K562 (cell line): Measurements from ENCODE around the gene TTC9C. TPM values are rescaled to one million over a fixed set of nuclear protein-coding genes. Genes with fewer than 3 reads are reported as not detected.

Experiments
- ARHGAP35 ChIP-seq: fragments of 450-650 bp; IDR thresholded peaks from 2 replicates; pipeline ENCODE4 v1.6.1; 2018; ENCODE audit not compliant: partially characterized antibody
- ARID2 ChIP-seq: fragments of 450-650 bp; IDR thresholded peaks from 2 replicates; pipeline ENCODE4 v1.6.1; 2017; ENCODE audit warnings: antibody characterized with exemption, mild to moderate bottlenecking
- GATAD2B ChIP-seq: fragments of 450-650 bp; IDR thresholded peaks from 2 replicates; pipeline ENCODE4 v1.6.1; 2017; ENCODE audit warnings: mild to moderate bottlenecking, borderline replicate concordance
- HSF4 ChIP-seq: fragments of 250-450 bp; sonication (Bioruptor Pico); IDR thresholded peaks from 2 replicates; pipeline ENCODE4 v2.1.2; 2022; ENCODE audit warnings: mild to moderate bottlenecking, moderate library complexity, borderline replicate concordance
- JUND ChIP-seq, 2 experiments: IDR thresholded peaks; 2 replicates in 1 of 2; 3 replicates in 1 of 2; pipeline ENCODE4 v1.6.1; 2011; ENCODE audit warnings: borderline replicate concordance in 2 of 2, low read depth in 2 of 2, low read length in 2 of 2, improper control_type of control experiment in 1 of 2, missing biosample characterization in 1 of 2, missing genetic modification characterization in 1 of 2, missing genetic modification reagents in 1 of 2
- KHSRP ChIP-seq: fragments of 450-650 bp; IDR thresholded peaks from 2 replicates; pipeline ENCODE4 v1.6.1; 2017
- NR4A1 ChIP-seq, 2 experiments: fragments of 250-450 bp in 1 of 2; fragments of 450-650 bp in 1 of 2; sonication (Bioruptor Pico) in 1 of 2; IDR thresholded peaks; 2 replicates each; pipeline versions ENCODE4 v1.4.0 to v1.6.1; 2016 to 2020; ENCODE audit warnings: mild to moderate bottlenecking in 2 of 2, missing compliant biosample characterization in 1 of 2, missing genetic modification characterization in 1 of 2, moderate library complexity in 1 of 2
- POLR3G ChIP-seq: IDR thresholded peaks from 2 replicates; pipeline ENCODE4 v1.6.1; 2011; ENCODE audit not compliant: insufficient read length, insufficient replicate concordance; ENCODE audit errors: extremely low read depth
- RBM22 ChIP-seq: fragments of 200-400 bp; formaldehyde crosslinking; IDR thresholded peaks from 2 replicates; pipeline ENCODE4 v1.6.1; 2018; ENCODE audit warnings: low read length, low read depth; ENCODE audit not compliant: poor library complexity, severe bottlenecking
- ZNF133 ChIP-seq: fragments of 250-450 bp; sonication (Bioruptor Pico); IDR thresholded peaks from 2 replicates; pipeline ENCODE4 v1.4.0; 2020; ENCODE audit warnings: mild to moderate bottlenecking
- ZNF143 ChIP-seq: sonication (generic); formaldehyde crosslinking; IDR thresholded peaks from 2 replicates; pipeline ENCODE4 v1.9.0; 2022; ENCODE audit warnings: mild to moderate bottlenecking, missing genetic modification reagents
- ZNF212 ChIP-seq: fragments of 450-650 bp; formaldehyde crosslinking; IDR thresholded peaks from 2 replicates; pipeline ENCODE4 v1.4.0; 2020; ENCODE audit warnings: mild to moderate bottlenecking
- ZNF311 ChIP-seq: fragments of 250-450 bp; sonication (Bioruptor Pico); IDR thresholded peaks from 2 replicates; pipeline ENCODE4 v1.4.0; 2020; ENCODE audit warnings: mild to moderate bottlenecking, moderate library complexity
- ZNF586 ChIP-seq: fragments of 450-650 bp; formaldehyde crosslinking; conservative IDR thresholded peaks from 2 replicates; pipeline ENCODE4 v1.4.0; 2020; ENCODE audit warnings: mild to moderate bottlenecking, moderate library complexity
- polyA plus RNA-seq, 8 experiments: library from polyadenylated mRNA; depleted of rRNA in 4 of 8; stranded (reverse) in 5 of 8; unstranded in 3 of 8; fragments of >200 nt; fragmentation: Nextera tagmentation in 2 of 8; fragmentation: Illumina TruSeq in 1 of 8; extraction: Ambion mirVana in 2 of 8; extraction: Trizol in 1 of 8; gene quantifications; 2 replicates each; pipeline versions ENCODE4 v1.2.1 to v1.2.3, GENCODE V29; 2011 to 2014; ENCODE audit warnings: inconsistent platforms in 1 of 8, missing spikeins in 1 of 8
- total RNA-seq, 7 experiments: library from RNA; depleted of rRNA in 6 of 7; stranded (reverse); fragments of >200 nt in 6 of 7; fragmentation: Illumina TruSeq in 2 of 7; extraction: Trizol in 2 of 7; gene quantifications; 2 replicates each; pipeline versions ENCODE4 v1.2.1 to v1.2.3, GENCODE V29; 2011 to 2021; ENCODE audit warnings: low replicate concordance in 1 of 7
- TF ChIP-seq, protein P1 (sequence below): fragments of 450-650 bp; IDR thresholded peaks from 2 replicates; pipeline ENCODE4 v1.6.1; 2016; ENCODE audit warnings: low read depth, mild to moderate bottlenecking, moderate library complexity
- TF ChIP-seq, protein P2 (sequence below): fragments of 450-650 bp; IDR thresholded peaks from 2 replicates; pipeline ENCODE4 v1.6.1; 2016; ENCODE audit warnings: antibody characterized with exemption
- TF ChIP-seq, protein P3 (sequence below): fragments of 250-450 bp; sonication (Bioruptor Pico); IDR thresholded peaks from 2 replicates; pipeline ENCODE4 v1.4.0; 2020; ENCODE audit warnings: mild to moderate bottlenecking, moderate library complexity, borderline replicate concordance
- TF ChIP-seq, protein P4 (sequence below), 2 experiments: IDR thresholded peaks; 2 replicates each; pipeline ENCODE4 v1.6.1; 2011; ENCODE audit warnings: borderline replicate concordance in 1 of 2, control low read depth in 1 of 2, low read depth in 1 of 2, low read length in 1 of 2, mild to moderate bottlenecking in 1 of 2, mixed read lengths in 1 of 2, moderate library complexity in 1 of 2; ENCODE audit not compliant: insufficient read depth in 1 of 2, insufficient read length in 1 of 2, poor library complexity in 1 of 2, severe bottlenecking in 1 of 2; ENCODE audit errors: extremely low read depth in 1 of 2
- TF ChIP-seq, protein P5 (sequence below): fragments of 250-450 bp; sonication (Bioruptor Pico); IDR thresholded peaks from 2 replicates; pipeline ENCODE4 v1.6.1; 2021; ENCODE audit warnings: mild to moderate bottlenecking

The TTC9C gene
- total and polyA plus RNA-seq, 9 of the 15 experiments (the other 6 are each of a cell fraction or from before 2014, with no cell fraction given) = 32.8 to 59.0 (median 37.1) TPM

DNA sequence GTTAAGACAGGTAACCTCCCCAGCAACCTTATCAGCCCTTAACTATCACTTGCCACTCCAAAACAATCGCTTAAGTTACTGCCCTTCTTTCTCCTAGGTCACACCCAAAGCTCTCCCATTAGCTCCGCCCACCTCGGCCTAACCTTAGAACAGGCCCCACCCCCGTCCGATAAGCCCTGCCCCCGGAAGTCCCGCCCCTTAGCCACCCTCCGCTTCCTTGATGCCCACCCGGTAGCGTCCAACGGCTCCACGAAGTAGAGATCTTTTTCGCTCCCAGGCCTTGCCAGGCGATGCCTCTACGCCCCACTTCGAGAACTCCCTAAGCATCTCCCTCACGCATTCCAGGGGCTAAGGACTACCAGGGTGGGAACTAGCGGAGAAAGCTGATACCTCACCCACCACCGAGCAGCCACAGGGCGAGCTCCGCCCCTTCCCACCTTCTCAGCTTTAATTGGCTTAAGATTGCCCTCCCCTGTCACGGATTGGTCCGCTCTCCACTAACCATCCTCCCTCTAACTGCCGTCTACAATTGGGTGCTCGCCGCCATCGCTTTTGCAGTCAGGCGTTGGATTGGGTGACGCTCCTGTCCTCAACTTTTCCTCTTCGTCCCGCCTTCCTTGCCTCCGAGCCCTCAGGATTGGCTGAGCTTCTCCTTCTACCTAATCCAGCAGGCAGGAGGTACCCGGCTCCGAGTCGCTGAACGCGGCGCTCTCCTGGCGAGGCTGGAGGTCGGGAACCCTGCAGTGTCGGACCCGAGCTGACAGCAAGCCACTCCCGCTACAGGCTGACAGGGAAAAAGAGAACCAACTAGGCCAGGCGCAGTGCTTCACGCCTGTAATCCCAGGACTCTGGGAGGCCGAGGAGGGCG lies 25.7 kb downstream of the TTC9C start, which contains the start of gene ZBTB3 (continued):
- TF ChIP-seq JUND (IDR thresholded peaks at IDR 0.05; ENCODE audit: borderline replicate concordance, low read depth, low read length) = no peak
- no peak for TF ChIP-seq JUND (tag; IDR thresholded peaks at IDR 0.05; ENCODE audit: borderline replicate concordance, low read depth, low read length)
- TF ChIP-seq, protein P1, sequence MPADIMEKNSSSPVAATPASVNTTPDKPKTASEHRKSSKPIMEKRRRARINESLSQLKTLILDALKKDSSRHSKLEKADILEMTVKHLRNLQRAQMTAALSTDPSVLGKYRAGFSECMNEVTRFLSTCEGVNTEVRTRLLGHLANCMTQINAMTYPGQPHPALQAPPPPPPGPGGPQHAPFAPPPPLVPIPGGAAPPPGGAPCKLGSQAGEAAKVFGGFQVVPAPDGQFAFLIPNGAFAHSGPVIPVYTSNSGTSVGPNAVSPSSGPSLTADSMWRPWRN = no peak
- TF ChIP-seq ZNF586 = no peak
- no peak for TF ChIP-seq ZNF311 (CRISPR knock-in tag)
- no peak for TF ChIP-seq ZNF143 (CRISPR knock-in tag)
- TF ChIP-seq ZNF133 (CRISPR knock-in tag) = no peak
- TF ChIP-seq, protein P2, sequence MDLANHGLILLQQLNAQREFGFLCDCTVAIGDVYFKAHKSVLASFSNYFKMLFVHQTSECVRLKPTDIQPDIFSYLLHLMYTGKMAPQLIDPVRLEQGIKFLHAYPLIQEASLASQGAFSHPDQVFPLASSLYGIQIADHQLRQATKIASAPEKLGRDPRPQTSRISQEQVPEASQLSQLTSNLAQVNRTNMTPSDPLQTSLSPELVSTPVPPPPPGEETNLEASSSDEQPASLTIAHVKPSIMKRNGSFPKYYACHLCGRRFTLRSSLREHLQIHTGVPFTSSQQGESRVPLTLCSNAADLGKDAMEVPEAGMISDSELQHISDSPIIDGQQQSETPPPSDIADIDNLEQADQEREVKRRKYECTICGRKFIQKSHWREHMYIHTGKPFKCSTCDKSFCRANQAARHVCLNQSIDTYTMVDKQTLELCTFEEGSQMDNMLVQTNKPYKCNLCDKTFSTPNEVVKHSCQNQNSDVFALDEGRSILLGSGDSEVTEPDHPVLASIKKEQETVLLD = no peak
- no peak for TF ChIP-seq KHSRP
- TF ChIP-seq RBM22 = no peak
- no peak for TF ChIP-seq ARID2
- no peak for TF ChIP-seq GATAD2B
- TF ChIP-seq, protein P3, sequence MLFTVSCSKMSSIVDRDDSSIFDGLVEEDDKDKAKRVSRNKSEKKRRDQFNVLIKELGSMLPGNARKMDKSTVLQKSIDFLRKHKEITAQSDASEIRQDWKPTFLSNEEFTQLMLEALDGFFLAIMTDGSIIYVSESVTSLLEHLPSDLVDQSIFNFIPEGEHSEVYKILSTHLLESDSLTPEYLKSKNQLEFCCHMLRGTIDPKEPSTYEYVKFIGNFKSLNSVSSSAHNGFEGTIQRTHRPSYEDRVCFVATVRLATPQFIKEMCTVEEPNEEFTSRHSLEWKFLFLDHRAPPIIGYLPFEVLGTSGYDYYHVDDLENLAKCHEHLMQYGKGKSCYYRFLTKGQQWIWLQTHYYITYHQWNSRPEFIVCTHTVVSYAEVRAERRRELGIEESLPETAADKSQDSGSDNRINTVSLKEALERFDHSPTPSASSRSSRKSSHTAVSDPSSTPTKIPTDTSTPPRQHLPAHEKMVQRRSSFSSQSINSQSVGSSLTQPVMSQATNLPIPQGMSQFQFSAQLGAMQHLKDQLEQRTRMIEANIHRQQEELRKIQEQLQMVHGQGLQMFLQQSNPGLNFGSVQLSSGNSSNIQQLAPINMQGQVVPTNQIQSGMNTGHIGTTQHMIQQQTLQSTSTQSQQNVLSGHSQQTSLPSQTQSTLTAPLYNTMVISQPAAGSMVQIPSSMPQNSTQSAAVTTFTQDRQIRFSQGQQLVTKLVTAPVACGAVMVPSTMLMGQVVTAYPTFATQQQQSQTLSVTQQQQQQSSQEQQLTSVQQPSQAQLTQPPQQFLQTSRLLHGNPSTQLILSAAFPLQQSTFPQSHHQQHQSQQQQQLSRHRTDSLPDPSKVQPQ (CRISPR knock-in tag) = no peak
- TF ChIP-seq, protein P4, sequence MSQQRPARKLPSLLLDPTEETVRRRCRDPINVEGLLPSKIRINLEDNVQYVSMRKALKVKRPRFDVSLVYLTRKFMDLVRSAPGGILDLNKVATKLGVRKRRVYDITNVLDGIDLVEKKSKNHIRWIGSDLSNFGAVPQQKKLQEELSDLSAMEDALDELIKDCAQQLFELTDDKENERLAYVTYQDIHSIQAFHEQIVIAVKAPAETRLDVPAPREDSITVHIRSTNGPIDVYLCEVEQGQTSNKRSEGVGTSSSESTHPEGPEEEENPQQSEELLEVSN (IDR thresholded peaks at IDR 0.05; ENCODE audit: borderline replicate concordance in 1 of 2, extremely low read depth in 1 of 2, insufficient read depth in 1 of 2, insufficient read length in 1 of 2, low read depth in 1 of 2, low read length in 1 of 2, poor library complexity in 1 of 2, severe bottlenecking in 1 of 2) = peak; percentile 44 to 77
- no peak for TF ChIP-seq ZNF212
- no peak for TF ChIP-seq ARHGAP35
- TF ChIP-seq, protein P5, sequence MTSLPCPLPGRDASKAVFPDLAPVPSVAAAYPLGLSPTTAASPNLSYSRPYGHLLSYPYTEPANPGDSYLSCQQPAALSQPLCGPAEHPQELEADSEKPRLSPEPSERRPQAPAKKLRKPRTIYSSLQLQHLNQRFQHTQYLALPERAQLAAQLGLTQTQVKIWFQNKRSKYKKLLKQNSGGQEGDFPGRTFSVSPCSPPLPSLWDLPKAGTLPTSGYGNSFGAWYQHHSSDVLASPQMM (CRISPR knock-in tag) = no peak
- no peak for TF ChIP-seq HSF4
- TF ChIP-seq POLR3G = no peak
- no peak for TF ChIP-seq NR4A1 (CRISPR knock-in tag; IDR thresholded peaks at IDR 0.05)
- TF ChIP-seq NR4A1 (tag; IDR thresholded peaks at IDR 0.05) = no peak
